Fibroblast of lung (primary cell): ENCODE results near the gene CNTFR.

ENCODE experiments used
- EZH2 ChIP-seq: IDR thresholded peaks from 2 replicates; pipeline ENCODE4 v1.5.1; 2012; ENCODE audit warnings: low read length, control low read depth, mild to moderate bottlenecking; ENCODE audit errors: missing control alignments
- TF ChIP-seq, protein P1 (sequence below), 2 donors: IDR thresholded peaks in 1 of 2; conservative IDR thresholded peaks in 1 of 2; 1 replicate in 1 of 2; 2 replicates in 1 of 2; pipeline ENCODE4 v1.5.1; 2011 to 2012; ENCODE audit warnings: low read length in 2 of 2, control low read depth in 1 of 2, inconsistent platforms in 1 of 2, low read depth in 1 of 2, mild to moderate bottlenecking in 1 of 2

DNA sequence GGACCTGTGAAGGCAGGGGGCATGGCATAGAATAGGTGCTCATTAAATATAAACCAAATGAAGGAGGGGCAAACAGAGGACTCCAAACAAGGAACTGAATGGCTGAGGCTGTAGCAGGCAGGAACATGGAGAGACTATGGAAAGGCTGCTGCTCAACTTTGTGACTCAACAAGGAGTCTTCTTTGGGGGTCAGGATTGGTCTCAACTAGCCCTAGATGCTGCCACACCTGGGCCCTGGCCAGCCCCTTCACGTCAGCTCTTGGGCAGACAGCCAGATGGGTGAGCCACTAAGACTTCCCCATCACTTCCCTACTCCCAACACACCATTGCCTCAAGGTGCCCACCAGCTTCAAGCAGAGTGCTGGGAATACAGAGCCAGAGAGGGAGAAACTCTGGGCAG, 11.4 kb upstream of the CNTFR start:
- TF ChIP-seq, protein P1, sequence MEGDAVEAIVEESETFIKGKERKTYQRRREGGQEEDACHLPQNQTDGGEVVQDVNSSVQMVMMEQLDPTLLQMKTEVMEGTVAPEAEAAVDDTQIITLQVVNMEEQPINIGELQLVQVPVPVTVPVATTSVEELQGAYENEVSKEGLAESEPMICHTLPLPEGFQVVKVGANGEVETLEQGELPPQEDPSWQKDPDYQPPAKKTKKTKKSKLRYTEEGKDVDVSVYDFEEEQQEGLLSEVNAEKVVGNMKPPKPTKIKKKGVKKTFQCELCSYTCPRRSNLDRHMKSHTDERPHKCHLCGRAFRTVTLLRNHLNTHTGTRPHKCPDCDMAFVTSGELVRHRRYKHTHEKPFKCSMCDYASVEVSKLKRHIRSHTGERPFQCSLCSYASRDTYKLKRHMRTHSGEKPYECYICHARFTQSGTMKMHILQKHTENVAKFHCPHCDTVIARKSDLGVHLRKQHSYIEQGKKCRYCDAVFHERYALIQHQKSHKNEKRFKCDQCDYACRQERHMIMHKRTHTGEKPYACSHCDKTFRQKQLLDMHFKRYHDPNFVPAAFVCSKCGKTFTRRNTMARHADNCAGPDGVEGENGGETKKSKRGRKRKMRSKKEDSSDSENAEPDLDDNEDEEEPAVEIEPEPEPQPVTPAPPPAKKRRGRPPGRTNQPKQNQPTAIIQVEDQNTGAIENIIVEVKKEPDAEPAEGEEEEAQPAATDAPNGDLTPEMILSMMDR (conservative IDR thresholded peaks at IDR 0.05 in 1 of 2, IDR thresholded peaks at IDR 0.05 in 1 of 2; ENCODE audit: low read depth in 1 of 2, low read length in 2 of 2), result no peak
- TF ChIP-seq EZH2, result no peak
